HepG2 (cell line): ENCODE results near the gene TTLL10. TPM values are rescaled to one million over a fixed set of nuclear protein-coding genes. Genes with fewer than 3 reads are reported as not detected.

Source experiments
- BORCS8-MEF2B ChIP-seq: sonication (generic); formaldehyde crosslinking; IDR thresholded peaks from 2 replicates; pipeline ENCODE4 v1.8.0; 2022; ENCODE audit warnings: mild to moderate bottlenecking, missing genetic modification reagents
- CREM ChIP-seq, 2 experiments: sonication (generic) in 1 of 2; formaldehyde crosslinking in 1 of 2; IDR thresholded peaks; 2 replicates each; pipeline versions ENCODE4 v1.4.0 to v1.6.1; 2016 to 2020; ENCODE audit warnings: antibody characterized with exemption in 1 of 2, mild to moderate bottlenecking in 1 of 2, missing genetic modification reagents in 1 of 2
- ESRRA ChIP-seq: sonication (generic); formaldehyde crosslinking; IDR thresholded peaks from 2 replicates; pipeline ENCODE4 v1.5.1; 2020; ENCODE audit warnings: mild to moderate bottlenecking, low read depth, missing genetic modification reagents
- FOXO1 ChIP-seq: sonication (generic); formaldehyde crosslinking; IDR thresholded peaks from 2 replicates; pipeline ENCODE4 v1.4.0; 2020; ENCODE audit warnings: missing genetic modification reagents
- SRSF9 ChIP-seq: fragments of 200-400 bp; formaldehyde crosslinking; IDR thresholded peaks from 2 replicates; pipeline ENCODE4 v1.6.1; 2018; ENCODE audit warnings: borderline replicate concordance, mild to moderate bottlenecking, low read depth, low read length; ENCODE audit not compliant: insufficient read depth, poor library complexity, severe bottlenecking
- ZFP37 ChIP-seq: sonication (generic); formaldehyde crosslinking; IDR thresholded peaks from 2 replicates; pipeline ENCODE4 v1.4.0; 2020; ENCODE audit warnings: missing genetic modification reagents, borderline replicate concordance
- ZNF382 ChIP-seq: sonication (generic); formaldehyde crosslinking; IDR thresholded peaks from 2 replicates; pipeline ENCODE4 v1.5.0; 2020; ENCODE audit warnings: missing genetic modification reagents, mild to moderate bottlenecking, borderline replicate concordance
- ZNF816 ChIP-seq: sonication (generic); formaldehyde crosslinking; IDR thresholded peaks from 2 replicates; pipeline ENCODE4 v1.8.0; 2022; ENCODE audit warnings: missing genetic modification reagents, mild to moderate bottlenecking, borderline replicate concordance
- ZNF879 ChIP-seq: sonication (generic); formaldehyde crosslinking; IDR thresholded peaks from 2 replicates; pipeline ENCODE4 v1.8.1; 2023; ENCODE audit warnings: missing genetic modification reagents
- polyA plus RNA-seq, 8 experiments: library from polyadenylated mRNA; depleted of rRNA in 3 of 8; stranded (reverse) in 7 of 8; unstranded in 1 of 8; fragments of >200 nt; fragmentation: Illumina TruSeq in 4 of 8; extraction: Trizol in 4 of 8; gene quantifications; 2 replicates each; pipeline versions ENCODE4 v1.2.1 to v1.2.3, GENCODE V29; 2011 to 2016; ENCODE audit warnings: low read depth in 4 of 8, missing spikeins in 1 of 8, mixed read lengths in 1 of 8; ENCODE audit not compliant: insufficient read depth in 1 of 8
- total RNA-seq, 5 experiments: library from RNA; depleted of rRNA; stranded (reverse); fragments of >200 nt; fragmentation: Illumina TruSeq; extraction: Trizol; gene quantifications; 2 replicates each; pipeline ENCODE4 v1.2.3, GENCODE V29; 2016; ENCODE audit warnings: low read depth in 1 of 5
- TF ChIP-seq, protein P1 (sequence below), 2 experiments: fragments of 450-650 bp in 1 of 2; sonication (generic) in 1 of 2; formaldehyde crosslinking in 1 of 2; IDR thresholded peaks; 2 replicates each; pipeline versions ENCODE4 v1.6.1 to v1.8.0; 2016 to 2022; ENCODE audit warnings: antibody characterized with exemption in 1 of 2, mild to moderate bottlenecking in 1 of 2, missing genetic modification reagents in 1 of 2
- TF ChIP-seq, protein P2 (sequence below): sonication (generic); formaldehyde crosslinking; IDR thresholded peaks from 2 replicates; pipeline ENCODE4 v1.5.1; 2020; ENCODE audit warnings: missing genetic modification reagents, mild to moderate bottlenecking, borderline replicate concordance
- TF ChIP-seq, protein P3 (sequence below): sonication (generic); formaldehyde crosslinking; IDR thresholded peaks from 2 replicates; pipeline ENCODE4 v1.4.0; 2020; ENCODE audit warnings: missing genetic modification reagents, borderline replicate concordance

The TTLL10 gene
- total and polyA plus RNA-seq, 2 of the 13 experiments (the other 11 are each of a cell fraction or from before 2014, with no cell fraction given), result not detected

DNA sequence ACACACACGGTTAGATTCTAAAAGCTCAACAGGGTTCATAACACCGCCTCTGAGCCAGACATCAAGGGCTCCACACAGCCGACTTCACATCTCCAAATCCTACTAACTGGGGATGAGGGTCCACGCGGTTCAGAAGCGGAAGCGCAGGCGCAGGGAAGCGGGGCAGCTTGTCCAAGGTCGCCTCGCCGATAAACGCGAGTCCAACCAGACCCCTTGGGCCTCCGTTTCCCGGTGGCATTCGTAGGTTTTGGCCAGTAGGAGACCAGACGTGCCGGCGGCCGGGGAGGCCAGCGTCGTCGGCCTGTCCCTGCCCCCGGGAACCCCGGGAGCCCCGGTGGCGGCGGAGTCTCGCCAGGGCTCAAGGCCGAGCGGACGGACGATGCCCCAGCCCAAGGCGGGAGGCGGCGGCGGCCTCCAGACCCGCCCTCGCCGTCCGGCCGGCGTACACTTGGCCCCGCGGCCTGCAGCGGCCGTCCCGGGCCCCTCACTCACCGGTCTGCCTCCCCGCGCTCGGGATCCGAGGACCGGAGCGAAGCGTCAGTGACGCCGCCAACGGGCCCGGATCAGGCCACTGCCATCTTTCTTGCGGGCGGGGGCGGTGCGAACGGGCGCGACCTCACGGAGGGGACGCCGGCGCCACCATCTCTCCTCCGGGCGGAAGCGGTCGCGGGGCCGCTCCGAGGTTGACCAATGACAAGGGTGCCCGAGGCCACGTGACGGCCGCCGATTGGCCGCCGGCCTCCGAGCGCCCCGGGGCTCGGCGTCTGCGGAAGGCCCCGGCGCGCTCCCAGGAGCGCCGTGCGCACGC, 57.9 kb downstream of the TTLL10 start, which contains the start of gene SDF4 (continued):
- TF ChIP-seq, protein P1, sequence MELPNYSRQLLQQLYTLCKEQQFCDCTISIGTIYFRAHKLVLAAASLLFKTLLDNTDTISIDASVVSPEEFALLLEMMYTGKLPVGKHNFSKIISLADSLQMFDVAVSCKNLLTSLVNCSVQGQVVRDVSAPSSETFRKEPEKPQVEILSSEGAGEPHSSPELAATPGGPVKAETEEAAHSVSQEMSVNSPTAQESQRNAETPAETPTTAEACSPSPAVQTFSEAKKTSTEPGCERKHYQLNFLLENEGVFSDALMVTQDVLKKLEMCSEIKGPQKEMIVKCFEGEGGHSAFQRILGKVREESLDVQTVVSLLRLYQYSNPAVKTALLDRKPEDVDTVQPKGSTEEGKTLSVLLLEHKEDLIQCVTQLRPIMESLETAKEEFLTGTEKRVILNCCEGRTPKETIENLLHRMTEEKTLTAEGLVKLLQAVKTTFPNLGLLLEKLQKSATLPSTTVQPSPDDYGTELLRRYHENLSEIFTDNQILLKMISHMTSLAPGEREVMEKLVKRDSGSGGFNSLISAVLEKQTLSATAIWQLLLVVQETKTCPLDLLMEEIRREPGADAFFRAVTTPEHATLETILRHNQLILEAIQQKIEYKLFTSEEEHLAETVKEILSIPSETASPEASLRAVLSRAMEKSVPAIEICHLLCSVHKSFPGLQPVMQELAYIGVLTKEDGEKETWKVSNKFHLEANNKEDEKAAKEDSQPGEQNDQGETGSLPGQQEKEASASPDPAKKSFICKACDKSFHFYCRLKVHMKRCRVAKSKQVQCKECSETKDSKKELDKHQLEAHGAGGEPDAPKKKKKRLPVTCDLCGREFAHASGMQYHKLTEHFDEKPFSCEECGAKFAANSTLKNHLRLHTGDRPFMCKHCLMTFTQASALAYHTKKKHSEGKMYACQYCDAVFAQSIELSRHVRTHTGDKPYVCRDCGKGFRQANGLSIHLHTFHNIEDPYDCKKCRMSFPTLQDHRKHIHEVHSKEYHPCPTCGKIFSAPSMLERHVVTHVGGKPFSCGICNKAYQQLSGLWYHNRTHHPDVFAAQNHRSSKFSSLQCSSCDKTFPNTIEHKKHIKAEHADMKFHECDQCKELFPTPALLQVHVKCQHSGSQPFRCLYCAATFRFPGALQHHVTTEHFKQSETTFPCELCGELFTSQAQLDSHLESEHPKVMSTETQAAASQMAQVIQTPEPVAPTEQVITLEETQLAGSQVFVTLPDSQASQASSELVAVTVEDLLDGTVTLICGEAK (IDR thresholded peaks at IDR 0.05), result no peak
- TF ChIP-seq, protein P1 (CRISPR knock-in tag; IDR thresholded peaks at IDR 0.05), result peak; percentile 47; the same call in 1 of the 2 replicates
- TF ChIP-seq ZFP37 (CRISPR knock-in tag) (no peak), BORCS8-MEF2B (CRISPR knock-in tag) (no peak; the same call in 1 of the 2 replicates), FOXO1 (CRISPR knock-in tag) (no peak; the same call in 1 of the 2 replicates), ZNF879 (no peak; the same call in 1 of the 2 replicates), CREM (IDR thresholded peaks at IDR 0.05) (no peak), CREM (CRISPR knock-in tag; IDR thresholded peaks at IDR 0.05) (no peak), ZNF382 (CRISPR knock-in tag) (no peak), ESRRA (CRISPR knock-in tag) (peak; percentile 65; the same call in 1 of the 2 replicates), SRSF9 (no peak), ZNF816 (CRISPR knock-in tag) (no peak)
- TF ChIP-seq, protein P2, sequence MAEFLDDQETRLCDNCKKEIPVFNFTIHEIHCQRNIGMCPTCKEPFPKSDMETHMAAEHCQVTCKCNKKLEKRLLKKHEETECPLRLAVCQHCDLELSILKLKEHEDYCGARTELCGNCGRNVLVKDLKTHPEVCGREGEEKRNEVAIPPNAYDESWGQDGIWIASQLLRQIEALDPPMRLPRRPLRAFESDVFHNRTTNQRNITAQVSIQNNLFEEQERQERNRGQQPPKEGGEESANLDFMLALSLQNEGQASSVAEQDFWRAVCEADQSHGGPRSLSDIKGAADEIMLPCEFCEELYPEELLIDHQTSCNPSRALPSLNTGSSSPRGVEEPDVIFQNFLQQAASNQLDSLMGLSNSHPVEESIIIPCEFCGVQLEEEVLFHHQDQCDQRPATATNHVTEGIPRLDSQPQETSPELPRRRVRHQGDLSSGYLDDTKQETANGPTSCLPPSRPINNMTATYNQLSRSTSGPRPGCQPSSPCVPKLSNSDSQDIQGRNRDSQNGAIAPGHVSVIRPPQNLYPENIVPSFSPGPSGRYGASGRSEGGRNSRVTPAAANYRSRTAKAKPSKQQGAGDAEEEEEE (CRISPR knock-in tag), result no peak
- TF ChIP-seq, protein P3, sequence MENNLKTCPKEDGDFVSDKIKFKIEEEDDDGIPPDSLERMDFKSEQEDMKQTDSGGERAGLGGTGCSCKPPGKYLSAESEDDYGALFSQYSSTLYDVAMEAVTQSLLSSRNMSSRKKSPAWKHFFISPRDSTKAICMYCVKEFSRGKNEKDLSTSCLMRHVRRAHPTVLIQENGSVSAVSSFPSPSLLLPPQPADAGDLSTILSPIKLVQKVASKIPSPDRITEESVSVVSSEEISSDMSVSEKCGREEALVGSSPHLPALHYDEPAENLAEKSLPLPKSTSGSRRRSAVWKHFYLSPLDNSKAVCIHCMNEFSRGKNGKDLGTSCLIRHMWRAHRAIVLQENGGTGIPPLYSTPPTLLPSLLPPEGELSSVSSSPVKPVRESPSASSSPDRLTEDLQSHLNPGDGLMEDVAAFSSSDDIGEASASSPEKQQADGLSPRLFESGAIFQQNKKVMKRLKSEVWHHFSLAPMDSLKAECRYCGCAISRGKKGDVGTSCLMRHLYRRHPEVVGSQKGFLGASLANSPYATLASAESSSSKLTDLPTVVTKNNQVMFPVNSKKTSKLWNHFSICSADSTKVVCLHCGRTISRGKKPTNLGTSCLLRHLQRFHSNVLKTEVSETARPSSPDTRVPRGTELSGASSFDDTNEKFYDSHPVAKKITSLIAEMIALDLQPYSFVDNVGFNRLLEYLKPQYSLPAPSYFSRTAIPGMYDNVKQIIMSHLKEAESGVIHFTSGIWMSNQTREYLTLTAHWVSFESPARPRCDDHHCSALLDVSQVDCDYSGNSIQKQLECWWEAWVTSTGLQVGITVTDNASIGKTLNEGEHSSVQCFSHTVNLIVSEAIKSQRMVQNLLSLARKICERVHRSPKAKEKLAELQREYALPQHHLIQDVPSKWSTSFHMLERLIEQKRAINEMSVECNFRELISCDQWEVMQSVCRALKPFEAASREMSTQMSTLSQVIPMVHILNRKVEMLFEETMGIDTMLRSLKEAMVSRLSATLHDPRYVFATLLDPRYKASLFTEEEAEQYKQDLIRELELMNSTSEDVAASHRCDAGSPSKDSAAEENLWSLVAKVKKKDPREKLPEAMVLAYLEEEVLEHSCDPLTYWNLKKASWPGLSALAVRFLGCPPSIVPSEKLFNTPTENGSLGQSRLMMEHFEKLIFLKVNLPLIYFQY (CRISPR knock-in tag), result peak; percentile 70; the same call in 1 of the 2 replicates
